PC-3 (cell line): Measurements from ENCODE around the gene DISC1.

Source experiments
- EZH2 ChIP-seq: fragments of 300-600 bp; sonication (generic); IDR thresholded peaks from one replicate; pipeline ENCODE4 v1.6.1; 2017; ENCODE audit warnings: antibody characterized with exemption, mild to moderate bottlenecking, low read length; ENCODE audit not compliant: unreplicated experiment
- EZH2phosphoT487 ChIP-seq: fragments of 300-600 bp; sonication (generic); IDR thresholded peaks from 2 replicates; pipeline ENCODE4 v1.6.1; 2018; ENCODE audit warnings: mild to moderate bottlenecking, antibody characterized with exemption, low read length, borderline replicate concordance
- TF ChIP-seq, protein P1 (sequence below): fragments of 300-600 bp; sonication (generic); conservative IDR thresholded peaks from 2 replicates; pipeline ENCODE4 v1.5.1; 2017; ENCODE audit warnings: antibody characterized with exemption, low read depth, mild to moderate bottlenecking, low read length

DNA sequence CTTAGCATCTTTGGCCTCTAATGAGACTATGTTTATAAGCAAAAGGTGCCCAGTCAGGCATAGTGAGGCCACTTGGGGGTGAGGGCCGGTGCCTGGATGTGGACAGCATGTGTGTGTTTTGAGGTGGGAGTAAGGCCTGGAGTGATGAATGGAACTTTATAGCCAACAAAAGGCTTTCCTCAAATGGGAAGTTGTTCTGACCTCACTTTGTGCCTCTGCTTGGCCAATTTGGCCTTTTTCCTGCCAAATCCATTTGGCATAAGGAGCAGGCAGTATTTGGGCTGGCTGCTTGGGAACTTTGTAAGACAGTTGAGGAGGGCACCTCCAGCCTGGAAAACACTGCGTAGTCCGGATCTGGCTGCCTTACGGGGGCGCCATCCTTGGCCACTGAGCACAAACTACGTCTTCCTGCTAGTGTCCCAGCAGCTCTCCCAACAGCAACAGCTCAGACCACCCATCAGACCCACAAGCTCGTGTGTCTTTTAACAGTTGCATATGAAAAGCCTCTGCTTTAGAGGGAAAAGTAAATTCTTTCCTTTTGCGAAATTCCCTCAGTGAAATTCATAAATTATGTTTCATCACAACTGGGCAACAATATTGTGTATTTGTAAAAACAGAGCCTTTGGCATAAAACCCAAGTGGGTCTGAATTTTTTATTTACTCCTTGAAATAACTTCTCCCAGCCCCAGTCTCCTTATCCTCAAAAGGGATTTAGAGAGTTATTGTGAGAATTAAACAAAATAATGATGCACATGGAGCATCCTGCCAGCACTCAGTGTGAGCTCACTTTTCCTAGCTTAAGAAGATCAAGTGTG lies 322.9 kb downstream of the DISC1 start:
- TF ChIP-seq, protein P1, sequence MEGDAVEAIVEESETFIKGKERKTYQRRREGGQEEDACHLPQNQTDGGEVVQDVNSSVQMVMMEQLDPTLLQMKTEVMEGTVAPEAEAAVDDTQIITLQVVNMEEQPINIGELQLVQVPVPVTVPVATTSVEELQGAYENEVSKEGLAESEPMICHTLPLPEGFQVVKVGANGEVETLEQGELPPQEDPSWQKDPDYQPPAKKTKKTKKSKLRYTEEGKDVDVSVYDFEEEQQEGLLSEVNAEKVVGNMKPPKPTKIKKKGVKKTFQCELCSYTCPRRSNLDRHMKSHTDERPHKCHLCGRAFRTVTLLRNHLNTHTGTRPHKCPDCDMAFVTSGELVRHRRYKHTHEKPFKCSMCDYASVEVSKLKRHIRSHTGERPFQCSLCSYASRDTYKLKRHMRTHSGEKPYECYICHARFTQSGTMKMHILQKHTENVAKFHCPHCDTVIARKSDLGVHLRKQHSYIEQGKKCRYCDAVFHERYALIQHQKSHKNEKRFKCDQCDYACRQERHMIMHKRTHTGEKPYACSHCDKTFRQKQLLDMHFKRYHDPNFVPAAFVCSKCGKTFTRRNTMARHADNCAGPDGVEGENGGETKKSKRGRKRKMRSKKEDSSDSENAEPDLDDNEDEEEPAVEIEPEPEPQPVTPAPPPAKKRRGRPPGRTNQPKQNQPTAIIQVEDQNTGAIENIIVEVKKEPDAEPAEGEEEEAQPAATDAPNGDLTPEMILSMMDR, result 0 out of 2 replicates have a peak, but pooled peaks have one; percentile 11
- no peak for TF ChIP-seq EZH2
- TF ChIP-seq EZH2phosphoT487, result no peak
